GM21717 (cell line): ENCODE measurements around the gene PLEKHG3.
"Not testable (repeated sequence)": the region's sequence is repeated elsewhere in the genome, so short reads cannot be mapped to it uniquely, and the experiment has no call there.

ENCODE experiments used
- ATAC-seq: cut with Tn5 transposase; IDR thresholded peaks from one replicate; pipeline ENCODE4 v1.9.1; 2021; ENCODE audit warnings: mild to moderate bottlenecking, moderate library complexity; ENCODE audit not compliant: unreplicated experiment

PLEKHG3 gene

GRCh38 chr14:64686282-64686615 is 18.0 kb upstream of the PLEKHG3 start:
- ATAC-seq: no peak

GRCh38 chr14:64688031-64688430 is 16.2 kb upstream of the PLEKHG3 start:
- ATAC-seq: no peak

DNA sequence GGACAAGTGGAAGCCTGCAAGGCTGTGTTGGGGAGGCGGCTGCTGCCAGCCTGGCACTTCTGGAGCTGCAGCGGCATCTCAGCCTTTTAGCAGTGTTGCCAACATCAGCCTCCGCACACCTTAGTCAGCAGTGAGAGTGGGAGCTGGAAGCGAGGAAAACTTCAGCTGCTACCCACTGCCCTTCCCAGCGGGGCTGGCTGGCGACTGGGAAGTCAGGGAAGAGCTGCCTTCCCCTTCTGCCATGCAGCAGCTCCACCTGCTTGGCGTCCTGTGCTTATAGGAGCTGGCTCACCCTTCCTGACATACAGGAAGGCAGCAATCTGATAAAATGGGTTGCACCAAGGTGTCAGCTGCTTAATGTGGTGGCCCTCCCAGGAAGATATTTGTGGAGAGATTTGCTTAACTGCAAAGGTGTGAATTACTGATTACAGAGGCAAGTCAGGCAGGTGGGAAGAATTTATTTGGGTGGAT is 15.4 kb upstream of the PLEKHG3 start:
- no peak for ATAC-seq

GRCh38 chr14:64689289-64689688 is 14.9 kb upstream of the PLEKHG3 start:
- ATAC-seq: no peak

GRCh38 chr14:64690607-64691006 is 13.6 kb upstream of the PLEKHG3 start:
- ATAC-seq: not testable (repeated sequence)

GRCh38 chr14:64691376-64691775 is 12.8 kb upstream of the PLEKHG3 start:
- ATAC-seq: no peak

GRCh38 chr14:64692189-64692985 is 11.8 kb upstream of the PLEKHG3 start:
- no peak for ATAC-seq

DNA sequence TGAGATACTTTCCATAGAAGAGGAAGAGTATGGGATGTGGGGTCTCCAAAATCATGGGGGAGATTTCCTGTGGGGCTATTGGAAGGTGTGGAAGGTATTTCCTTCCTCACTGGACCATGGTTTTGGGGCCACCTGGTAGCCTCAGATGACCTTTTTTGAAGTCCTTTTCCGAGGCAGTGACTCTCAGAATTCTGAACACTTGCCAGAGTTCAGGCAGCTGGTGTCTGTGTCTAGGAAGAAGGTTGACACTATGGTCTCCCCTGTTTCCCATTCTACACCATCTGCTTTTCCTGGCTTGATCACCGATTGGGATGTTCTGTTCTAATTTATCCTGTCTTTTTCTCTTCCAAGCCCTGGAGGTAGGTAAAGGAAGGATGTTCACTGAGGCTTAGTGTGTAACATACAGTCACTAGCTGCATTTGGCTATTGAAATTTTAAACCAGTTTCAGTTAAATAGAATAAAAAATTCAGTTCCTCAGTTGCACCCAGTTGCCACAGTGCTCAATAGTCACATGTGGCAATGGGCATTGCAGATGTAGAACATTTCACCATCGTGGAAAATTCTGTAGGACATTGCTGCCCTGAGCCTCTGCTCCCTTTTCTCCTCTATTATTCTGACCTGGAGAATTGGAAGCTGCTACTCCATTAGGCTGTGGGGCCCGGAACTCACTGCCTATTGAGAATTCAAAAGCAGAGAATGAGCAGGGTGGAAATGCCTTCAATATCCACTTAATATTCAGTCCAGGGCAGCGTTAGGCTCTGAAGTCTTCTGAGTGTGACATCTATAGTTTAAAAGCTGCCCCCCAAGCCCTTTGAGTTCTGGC is 11.0 kb upstream of the PLEKHG3 start:
- ATAC-seq: no peak

DNA sequence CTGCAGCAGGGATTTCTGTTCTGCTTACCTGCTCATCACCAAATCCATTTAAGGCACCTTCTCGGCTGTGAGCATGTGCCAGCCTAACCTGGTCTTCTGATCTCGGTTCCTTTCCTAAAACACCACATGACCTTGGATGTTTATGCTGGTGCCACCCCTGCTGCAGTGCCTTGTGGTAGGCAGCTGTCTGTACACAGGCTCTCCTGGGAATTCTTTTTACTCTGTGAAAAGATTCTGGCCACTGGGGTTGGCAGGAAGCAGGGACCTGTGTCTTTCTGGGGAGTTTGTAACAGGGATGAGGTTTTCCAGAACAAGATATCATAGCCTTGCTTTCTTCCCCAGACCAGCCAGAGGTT is 10.4 kb upstream of the PLEKHG3 start:
- no peak for ATAC-seq

- ATAC-seq: no peak
Observed at GRCh38 chr14:64695071-64695470, 9.2 kb upstream of the PLEKHG3 start.

GRCh38 chr14:64696355-64696857 is 7.8 kb upstream of the PLEKHG3 start:
- no peak for ATAC-seq

- ATAC-seq: no peak
Observed at GRCh38 chr14:64698903-64699302, 5.3 kb upstream of the PLEKHG3 start.

- no peak for ATAC-seq
Observed at GRCh38 chr14:64700290-64700689, 3.9 kb upstream of the PLEKHG3 start.

GRCh38 chr14:64700894-64701293 is 3.3 kb upstream of the PLEKHG3 start:
- no peak for ATAC-seq

DNA sequence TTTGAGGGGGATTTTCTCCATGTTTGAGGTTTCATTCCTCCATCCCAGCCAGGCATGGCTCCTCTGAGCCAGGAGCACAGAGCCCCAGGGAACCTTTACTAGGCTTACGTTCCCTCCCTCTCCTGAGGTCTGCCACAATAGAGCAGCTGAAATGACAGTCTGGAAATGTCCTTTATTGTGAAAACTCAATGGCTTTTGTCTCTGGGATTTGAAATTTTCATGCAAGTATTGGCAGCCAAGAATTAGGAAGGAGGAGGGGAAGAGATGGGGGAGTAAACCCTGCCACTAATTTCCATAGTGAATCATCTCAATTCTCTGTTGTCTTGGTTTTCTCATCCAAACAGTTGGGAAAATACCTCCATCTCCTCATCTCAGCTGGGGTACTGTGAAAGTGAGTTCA is 2.6 kb upstream of the PLEKHG3 start:
- no peak for ATAC-seq

DNA sequence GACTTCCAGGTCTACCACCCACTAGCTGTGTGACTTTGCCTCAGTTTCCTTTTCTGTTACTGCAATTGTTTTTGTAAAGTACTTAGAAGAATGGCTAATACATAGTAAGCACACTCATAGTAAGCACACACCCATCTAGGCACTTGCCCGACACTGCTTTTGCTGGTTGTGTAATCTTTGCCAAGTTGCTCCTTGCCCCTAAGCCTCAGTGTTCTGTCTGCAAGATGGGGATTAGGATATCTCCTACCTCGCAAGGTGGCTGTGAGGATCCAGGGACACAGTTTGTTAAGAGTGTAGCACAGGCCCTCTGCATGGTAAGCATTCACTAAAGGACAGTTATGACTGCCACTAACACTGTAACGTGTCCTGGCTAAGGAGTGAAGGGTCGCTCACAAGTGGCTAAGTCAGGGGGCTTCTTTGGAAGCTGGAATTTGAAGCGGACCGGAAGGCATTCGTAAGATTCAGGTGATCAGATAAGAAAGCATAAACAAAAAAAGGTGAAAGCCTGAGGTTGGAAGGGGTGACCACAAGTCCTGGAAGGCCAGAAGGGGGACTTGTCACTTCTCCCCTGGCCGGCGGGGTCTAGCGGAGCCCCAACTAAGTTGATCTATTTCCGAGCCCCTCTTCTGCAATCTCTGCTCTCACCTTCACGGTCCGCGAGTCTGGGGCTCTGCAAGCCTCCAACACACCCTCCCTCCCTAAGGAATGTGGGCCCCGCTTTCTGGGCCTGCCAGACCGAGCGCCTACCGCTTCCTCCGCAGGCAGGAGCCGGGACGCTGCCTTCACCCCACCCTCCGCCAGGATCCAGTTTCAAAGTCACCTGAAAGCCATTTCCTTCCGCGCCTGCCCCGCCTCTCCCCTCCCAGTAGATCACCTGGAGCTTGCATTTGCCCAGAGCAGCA is 1.5 kb upstream of the PLEKHG3 start:
- ATAC-seq: no peak

GRCh38 chr14:64703395-64704142 is 655 bp upstream of the PLEKHG3 start:
- no peak for ATAC-seq

DNA sequence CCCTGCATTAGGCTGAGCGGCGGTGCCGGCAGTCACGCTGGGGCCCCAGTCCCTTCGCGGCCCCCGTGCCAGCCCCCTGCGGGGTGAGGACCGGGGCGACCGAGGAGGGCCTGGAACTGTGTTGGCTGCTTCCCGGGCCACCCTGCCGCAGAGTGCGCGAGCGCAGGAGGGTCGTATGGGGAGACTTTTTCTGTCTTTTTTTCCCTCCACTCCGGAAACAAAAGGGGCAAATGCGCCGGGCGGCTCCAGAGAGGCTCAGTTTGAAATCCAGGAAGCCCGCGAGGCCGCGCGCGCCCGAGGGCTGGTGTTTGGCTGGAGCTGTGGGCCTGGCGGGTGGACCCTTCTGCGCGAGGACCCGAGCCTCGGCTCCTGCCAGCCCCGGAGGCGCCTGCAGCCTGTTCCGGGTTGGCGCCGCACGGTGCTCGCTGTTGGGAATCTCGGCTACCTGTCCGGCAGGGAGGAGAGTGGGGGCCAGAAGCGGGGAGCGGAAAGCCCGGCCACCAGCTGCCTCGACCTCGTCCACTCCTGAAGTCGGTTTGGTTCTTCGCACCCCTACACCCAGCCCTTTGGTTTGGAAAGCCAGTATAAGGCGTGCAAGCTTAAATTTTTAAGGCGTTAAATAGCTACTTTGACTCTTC is 638 bp downstream of the PLEKHG3 start:
- ATAC-seq: no peak

GRCh38 chr14:64705381-64706118 is 1.3 kb downstream of the PLEKHG3 start:
- ATAC-seq: no peak
